Lower leg skin (tissue), 3 donors: Measurements from ENCODE around the gene MRPS12.

Experiments used
- CTCF ChIP-seq, 3 donors: fragments of 450-650 bp; IDR thresholded peaks; one replicate each; pipeline ENCODE4 v1.5.1; 2016; ENCODE audit warnings: antibody characterized with exemption in 3 of 3, mild to moderate bottlenecking in 3 of 3, moderate library complexity in 2 of 3
- POLR2A ChIP-seq, 2 donors: fragments of 450-650 bp; IDR thresholded peaks; one replicate each; pipeline ENCODE4 v1.6.1; 2016 to 2017; ENCODE audit warnings: antibody characterized with exemption in 2 of 2, mild to moderate bottlenecking in 1 of 2, moderate library complexity in 1 of 2

DNA sequence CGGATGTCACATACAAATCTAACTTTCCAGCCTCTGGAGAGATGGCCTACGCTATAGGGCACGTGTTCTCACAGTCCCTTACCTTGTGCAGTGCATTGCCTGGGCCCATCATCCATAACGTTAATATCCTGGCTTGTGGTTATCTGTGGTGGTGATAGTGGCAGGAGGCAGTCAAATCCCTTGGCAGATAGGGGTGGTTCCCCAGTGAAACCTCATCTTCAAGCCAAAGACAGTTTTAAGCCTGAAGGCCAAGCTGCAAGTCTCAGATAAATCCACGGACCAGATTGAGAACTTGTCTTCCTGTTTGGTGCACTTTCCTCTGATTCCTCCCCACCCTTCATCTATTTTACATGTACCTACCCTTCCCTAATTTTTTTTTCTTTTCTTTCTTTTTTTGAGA lies 49.1 kb downstream of the MRPS12 start:
- TF ChIP-seq CTCF (IDR thresholded peaks at IDR 0.05): no peak
- TF ChIP-seq POLR2A (IDR thresholded peaks at IDR 0.05): no peak
